Measurements from ENCODE around the gene FTO.

FTO gene

GRCh38 chr16:53773881-53774280 is 69.9 kb downstream of the FTO start:
- no peak for DNase-seq (ENCODE audit: low read depth, low spot score)

GRCh38 chr16:53775106-53775820 is 71.3 kb downstream of the FTO start:
- no peak overlapping the region for H3K4me3 ChIP-seq (ENCODE audit: low read length)
- DNase-seq (ENCODE audit: low read depth, low spot score): no peak

More at GRCh38 chr16:53773881-53774280, 69.9 kb downstream of the FTO start:
- H3K4me3 ChIP-seq (ENCODE audit: low read length): no peak overlapping the region

GRCh38 chr16:53775821-53776431 is 72.0 kb downstream of the FTO start:
- no peak overlapping the region for H3K4me3 ChIP-seq (ENCODE audit: low read length)
- DNase-seq (ENCODE audit: low read depth, low spot score): no peak

GRCh38 chr16:53779186-53779585 is 75.2 kb downstream of the FTO start:
- no peak overlapping the region for H3K4me3 ChIP-seq (ENCODE audit: low read length)
- no peak for DNase-seq (ENCODE audit: low read depth, low spot score)

GRCh38 chr16:53780051-53780450 is 76.1 kb downstream of the FTO start:
- DNase-seq (ENCODE audit: low read depth, low spot score): no peak
- H3K4me3 ChIP-seq (ENCODE audit: low read length): no peak overlapping the region

- DNase-seq (ENCODE audit: low read depth, low spot score): no peak
- no peak overlapping the region for H3K4me3 ChIP-seq (ENCODE audit: low read length)
These were observed 77.2 kb downstream of the FTO start for GRCh38 chr16:53781023-53781605.

GRCh38 chr16:53782148-53782547 is 78.2 kb downstream of the FTO start:
- no peak overlapping the region for H3K4me3 ChIP-seq (ENCODE audit: low read length)
- DNase-seq (ENCODE audit: low read depth, low spot score): no peak

GRCh38 chr16:53784291-53784690 is 80.3 kb downstream of the FTO start:
- no peak overlapping the region for H3K4me3 ChIP-seq (ENCODE audit: low read length)
- DNase-seq (ENCODE audit: low read depth, low spot score): no peak

GRCh38 chr16:53785044-53785443 is 81.1 kb downstream of the FTO start:
- DNase-seq (ENCODE audit: low read depth, low spot score): no peak
- no peak overlapping the region for H3K4me3 ChIP-seq (ENCODE audit: low read length)

- DNase-seq (ENCODE audit: low read depth, low spot score): no peak
- no peak overlapping the region for H3K4me3 ChIP-seq (ENCODE audit: low read length)
These were observed 82.0 kb downstream of the FTO start for GRCh38 chr16:53785916-53786315.

GRCh38 chr16:53787423-53787822 is 83.5 kb downstream of the FTO start:
- no peak overlapping the region for H3K4me3 ChIP-seq (ENCODE audit: low read length)
- DNase-seq (ENCODE audit: low read depth, low spot score): no peak

GRCh38 chr16:53789137-53789536 is 85.2 kb downstream of the FTO start:
- no peak for DNase-seq (ENCODE audit: low read depth, low spot score)
- no peak overlapping the region for H3K4me3 ChIP-seq (ENCODE audit: low read length)

- no peak for DNase-seq (ENCODE audit: low read depth, low spot score)
- H3K4me3 ChIP-seq (ENCODE audit: low read length): no peak overlapping the region
These were observed 88.4 kb downstream of the FTO start for GRCh38 chr16:53792161-53792951.

GRCh38 chr16:53803451-53803850 is 99.5 kb downstream of the FTO start:
- H3K4me3 ChIP-seq (ENCODE audit: low read length): no peak overlapping the region
- DNase-seq (ENCODE audit: low read depth, low spot score): no peak

- H3K4me3 ChIP-seq (ENCODE audit: low read length): no peak overlapping the region
- no peak for DNase-seq (ENCODE audit: low read depth, low spot score)
These were observed 100.0 kb downstream of the FTO start for GRCh38 chr16:53803998-53804397.

- no peak overlapping the region for H3K4me3 ChIP-seq (ENCODE audit: low read length)
- no peak for DNase-seq (ENCODE audit: low read depth, low spot score)
These were observed 100.5 kb downstream of the FTO start for GRCh38 chr16:53804467-53804866.

GRCh38 chr16:53805113-53805512 is 101.2 kb downstream of the FTO start:
- no peak for DNase-seq (ENCODE audit: low read depth, low spot score)
- H3K4me3 ChIP-seq (ENCODE audit: low read length): no peak overlapping the region

- H3K4me3 ChIP-seq (ENCODE audit: low read length): no peak overlapping the region
- no peak for DNase-seq (ENCODE audit: low read depth, low spot score)
These were observed 101.8 kb downstream of the FTO start for GRCh38 chr16:53805752-53806151.

- no peak overlapping the region for H3K4me3 ChIP-seq (ENCODE audit: low read length)
- no peak for DNase-seq (ENCODE audit: low read depth, low spot score)
These were observed 105.4 kb downstream of the FTO start for GRCh38 chr16:53809088-53809932.
